Neural cell (in vitro differentiated cells): ENCODE results near the gene XYLT2. TPM values are rescaled to one million over a fixed set of nuclear protein-coding genes. Genes with fewer than 3 reads are reported as not detected.

Source experiments
- H2AFZ ChIP-seq: fragments of 200-600, 300-800 bp; sonication (generic), shearing (Covaris generic); 2 replicates; pipeline ENCODE4 v1.6.0; 2014; ENCODE audit warnings: low read depth, mild to moderate bottlenecking, antibody characterized with exemption, low read length, moderate library complexity
- H3F3A ChIP-seq: fragments of 200-600 bp; shearing (Covaris generic); 2 replicates; pipeline ENCODE4 v1.6.1; 2016; ENCODE audit warnings: mild to moderate bottlenecking, moderate library complexity, mixed read lengths, antibody characterized with exemption, low read length; ENCODE audit not compliant: insufficient read depth, poor library complexity, severe bottlenecking
- H3K27ac ChIP-seq: fragments of 200-600, 300-800 bp; sonication (generic), shearing (Covaris generic); 2 replicates; pipeline ENCODE4 v1.5.1; 2014; ENCODE audit warnings: mild to moderate bottlenecking, low read length, moderate library complexity
- H3K27me3 ChIP-seq: fragments of 300-800, 200-600 bp; sonication (generic), shearing (Covaris generic); 2 replicates; pipeline ENCODE4 v1.6.0; 2014; ENCODE audit warnings: mild to moderate bottlenecking, low read depth, low read length, moderate library complexity; ENCODE audit not compliant: insufficient read depth
- H3K36me3 ChIP-seq: fragments of 300-800, 200-600 bp; sonication (generic), shearing (Covaris generic); 2 replicates; pipeline ENCODE4 v1.5.1; 2014; ENCODE audit warnings: mild to moderate bottlenecking, antibody characterized with exemption, low read length, moderate library complexity; ENCODE audit not compliant: insufficient read depth
- H3K4me2 ChIP-seq: fragments of 300-800, 200-600 bp; sonication (generic), shearing (Covaris generic); 2 replicates; pipeline ENCODE4 v1.6.0; 2014; ENCODE audit warnings: mild to moderate bottlenecking, low read length
- H3K4me3 ChIP-seq: fragments of 300-800, 200-600 bp; sonication (generic), shearing (Covaris generic); 2 replicates; pipeline ENCODE4 v1.5.1; 2014; ENCODE audit warnings: mild to moderate bottlenecking, low read length, moderate library complexity
- H3K79me2 ChIP-seq: fragments of 200-600 bp; shearing (Covaris generic); replicated peaks from 2 replicates; pipeline ENCODE4 v1.6.0; 2014; ENCODE audit warnings: mild to moderate bottlenecking, low read length, moderate library complexity; ENCODE audit not compliant: insufficient read depth
- H3K9ac ChIP-seq: fragments of 300-800, 200-600 bp; sonication (generic), shearing (Covaris generic); 2 replicates; pipeline ENCODE4 v1.6.1; 2016; ENCODE audit warnings: mild to moderate bottlenecking, low read length, mixed read lengths
- H3K9me2 ChIP-seq: fragments of 200-600 bp; shearing (Covaris generic); 2 replicates; pipeline ENCODE4 v1.6.1; 2016; ENCODE audit warnings: mild to moderate bottlenecking, low read length, mixed read lengths; ENCODE audit not compliant: insufficient read depth
- H3K9me3 ChIP-seq: fragments of 200-600, 300-800 bp; sonication (generic), shearing (Covaris generic); 2 replicates; pipeline ENCODE4 v1.6.1; 2016; ENCODE audit warnings: mild to moderate bottlenecking, mixed run types, low read length, moderate library complexity, mixed read lengths
- H4K20me1 ChIP-seq: fragments of 200-600 bp; shearing (Covaris generic); 2 replicates; pipeline ENCODE4 v1.6.1; 2016; ENCODE audit warnings: mild to moderate bottlenecking, mixed run types; ENCODE audit not compliant: insufficient read depth
- EP300 ChIP-seq: fragments of 450-650 bp; conservative IDR thresholded peaks from 2 replicates; pipeline ENCODE4 v1.6.1; 2014; ENCODE audit warnings: antibody characterized with exemption, mild to moderate bottlenecking, moderate library complexity; ENCODE audit not compliant: poor library complexity, severe bottlenecking
- EZH2 ChIP-seq: fragments of 200-600, 300-800 bp; shearing (Covaris generic), sonication (generic); IDR thresholded peaks from 2 replicates; pipeline ENCODE4 v1.6.1; 2014; ENCODE audit warnings: antibody characterized with exemption, low read length, borderline replicate concordance, mild to moderate bottlenecking; ENCODE audit not compliant: insufficient read depth, poor library complexity, severe bottlenecking
- MXI1 ChIP-seq: fragments of 450-650 bp; conservative IDR thresholded peaks from 2 replicates; pipeline ENCODE4 v1.6.1; 2014; ENCODE audit warnings: antibody characterized with exemption, mild to moderate bottlenecking; ENCODE audit not compliant: poor library complexity, severe bottlenecking
- POLR2AphosphoS5 ChIP-seq: IDR thresholded peaks from 2 replicates; pipeline ENCODE4 v1.6.1; 2012
- RAD21 ChIP-seq: fragments of 450-650 bp; conservative IDR thresholded peaks from 2 replicates; pipeline ENCODE4 v1.6.1; 2014; ENCODE audit warnings: antibody characterized with exemption, mild to moderate bottlenecking, moderate library complexity
- SMC3 ChIP-seq: fragments of 450-650 bp; conservative IDR thresholded peaks from 2 replicates; pipeline ENCODE4 v1.6.1; 2014; ENCODE audit warnings: antibody characterized with exemption, mild to moderate bottlenecking, moderate library complexity; ENCODE audit not compliant: poor library complexity
- TAF1 ChIP-seq: IDR thresholded peaks from 2 replicates; pipeline ENCODE4 v1.6.1; 2012; ENCODE audit warnings: low read depth
- polyA plus RNA-seq: library from polyadenylated mRNA; depleted of rRNA; stranded (reverse); fragments of >200 nt; gene quantifications from 2 replicates; pipeline ENCODE4 v1.2.3, GENCODE V29; 2014
- TF ChIP-seq, protein P1 (sequence below): IDR thresholded peaks from 2 replicates; pipeline ENCODE4 v1.6.1; 2012; ENCODE audit warnings: borderline replicate concordance
- TF ChIP-seq, protein P2 (sequence below): fragments of 450-650 bp; IDR thresholded peaks from 2 replicates; pipeline ENCODE4 v1.5.1; 2014; ENCODE audit warnings: antibody characterized with exemption, mild to moderate bottlenecking, moderate library complexity; ENCODE audit not compliant: poor library complexity, severe bottlenecking

Gene XYLT2
- polyA plus RNA-seq, 1 donor from 2014 or later = 6.9 TPM

DNA sequence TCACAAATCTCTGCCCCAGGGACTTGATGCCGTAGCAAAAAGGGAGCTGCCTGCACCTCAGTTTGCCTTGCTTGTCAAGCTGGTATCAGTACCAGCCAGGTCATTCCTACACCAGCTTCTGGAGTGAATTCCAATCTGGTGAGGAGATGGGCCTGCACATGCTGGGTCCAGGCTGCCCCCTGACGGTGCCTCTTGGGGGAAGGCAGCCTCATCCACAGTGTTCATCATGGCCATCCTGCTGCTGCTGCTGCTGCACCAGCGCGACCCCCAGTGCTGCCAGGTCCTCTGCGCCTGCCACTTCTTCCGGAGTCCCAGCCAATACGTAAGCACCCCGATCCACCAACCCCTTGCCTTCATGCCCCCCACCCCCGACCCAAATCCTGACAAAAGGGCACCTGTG, 18.8 kb downstream of the XYLT2 start:
- H3K36me3 ChIP-seq = no peaks in the 10 kb centered on the region
- no peak overlapping the region for H3K27ac ChIP-seq
- no peaks in the 10 kb centered on the region for H3K79me2 ChIP-seq
- H3K9me3 ChIP-seq = no peaks in the 10 kb centered on the region
- no peaks in the 10 kb centered on the region for H3K9me2 ChIP-seq
- H3K4me2 ChIP-seq = no peak overlapping the region
- no peak overlapping the region for H3K4me3 ChIP-seq
- H3K27me3 ChIP-seq = no peaks in the 10 kb centered on the region
- H2AFZ ChIP-seq = no peak overlapping the region
- H4K20me1 ChIP-seq = no peaks in the 10 kb centered on the region
- H3K9ac ChIP-seq = no peak overlapping the region
- H3F3A ChIP-seq = no peaks in the 10 kb centered on the region
- TF ChIP-seq EP300 (no peak), TAF1 (no peak), RAD21 (no peak)
- TF ChIP-seq, protein P1, sequence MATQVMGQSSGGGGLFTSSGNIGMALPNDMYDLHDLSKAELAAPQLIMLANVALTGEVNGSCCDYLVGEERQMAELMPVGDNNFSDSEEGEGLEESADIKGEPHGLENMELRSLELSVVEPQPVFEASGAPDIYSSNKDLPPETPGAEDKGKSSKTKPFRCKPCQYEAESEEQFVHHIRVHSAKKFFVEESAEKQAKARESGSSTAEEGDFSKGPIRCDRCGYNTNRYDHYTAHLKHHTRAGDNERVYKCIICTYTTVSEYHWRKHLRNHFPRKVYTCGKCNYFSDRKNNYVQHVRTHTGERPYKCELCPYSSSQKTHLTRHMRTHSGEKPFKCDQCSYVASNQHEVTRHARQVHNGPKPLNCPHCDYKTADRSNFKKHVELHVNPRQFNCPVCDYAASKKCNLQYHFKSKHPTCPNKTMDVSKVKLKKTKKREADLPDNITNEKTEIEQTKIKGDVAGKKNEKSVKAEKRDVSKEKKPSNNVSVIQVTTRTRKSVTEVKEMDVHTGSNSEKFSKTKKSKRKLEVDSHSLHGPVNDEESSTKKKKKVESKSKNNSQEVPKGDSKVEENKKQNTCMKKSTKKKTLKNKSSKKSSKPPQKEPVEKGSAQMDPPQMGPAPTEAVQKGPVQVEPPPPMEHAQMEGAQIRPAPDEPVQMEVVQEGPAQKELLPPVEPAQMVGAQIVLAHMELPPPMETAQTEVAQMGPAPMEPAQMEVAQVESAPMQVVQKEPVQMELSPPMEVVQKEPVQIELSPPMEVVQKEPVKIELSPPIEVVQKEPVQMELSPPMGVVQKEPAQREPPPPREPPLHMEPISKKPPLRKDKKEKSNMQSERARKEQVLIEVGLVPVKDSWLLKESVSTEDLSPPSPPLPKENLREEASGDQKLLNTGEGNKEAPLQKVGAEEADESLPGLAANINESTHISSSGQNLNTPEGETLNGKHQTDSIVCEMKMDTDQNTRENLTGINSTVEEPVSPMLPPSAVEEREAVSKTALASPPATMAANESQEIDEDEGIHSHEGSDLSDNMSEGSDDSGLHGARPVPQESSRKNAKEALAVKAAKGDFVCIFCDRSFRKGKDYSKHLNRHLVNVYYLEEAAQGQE = no peak
- TF ChIP-seq, protein P2, sequence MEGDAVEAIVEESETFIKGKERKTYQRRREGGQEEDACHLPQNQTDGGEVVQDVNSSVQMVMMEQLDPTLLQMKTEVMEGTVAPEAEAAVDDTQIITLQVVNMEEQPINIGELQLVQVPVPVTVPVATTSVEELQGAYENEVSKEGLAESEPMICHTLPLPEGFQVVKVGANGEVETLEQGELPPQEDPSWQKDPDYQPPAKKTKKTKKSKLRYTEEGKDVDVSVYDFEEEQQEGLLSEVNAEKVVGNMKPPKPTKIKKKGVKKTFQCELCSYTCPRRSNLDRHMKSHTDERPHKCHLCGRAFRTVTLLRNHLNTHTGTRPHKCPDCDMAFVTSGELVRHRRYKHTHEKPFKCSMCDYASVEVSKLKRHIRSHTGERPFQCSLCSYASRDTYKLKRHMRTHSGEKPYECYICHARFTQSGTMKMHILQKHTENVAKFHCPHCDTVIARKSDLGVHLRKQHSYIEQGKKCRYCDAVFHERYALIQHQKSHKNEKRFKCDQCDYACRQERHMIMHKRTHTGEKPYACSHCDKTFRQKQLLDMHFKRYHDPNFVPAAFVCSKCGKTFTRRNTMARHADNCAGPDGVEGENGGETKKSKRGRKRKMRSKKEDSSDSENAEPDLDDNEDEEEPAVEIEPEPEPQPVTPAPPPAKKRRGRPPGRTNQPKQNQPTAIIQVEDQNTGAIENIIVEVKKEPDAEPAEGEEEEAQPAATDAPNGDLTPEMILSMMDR = no peak

DNA sequence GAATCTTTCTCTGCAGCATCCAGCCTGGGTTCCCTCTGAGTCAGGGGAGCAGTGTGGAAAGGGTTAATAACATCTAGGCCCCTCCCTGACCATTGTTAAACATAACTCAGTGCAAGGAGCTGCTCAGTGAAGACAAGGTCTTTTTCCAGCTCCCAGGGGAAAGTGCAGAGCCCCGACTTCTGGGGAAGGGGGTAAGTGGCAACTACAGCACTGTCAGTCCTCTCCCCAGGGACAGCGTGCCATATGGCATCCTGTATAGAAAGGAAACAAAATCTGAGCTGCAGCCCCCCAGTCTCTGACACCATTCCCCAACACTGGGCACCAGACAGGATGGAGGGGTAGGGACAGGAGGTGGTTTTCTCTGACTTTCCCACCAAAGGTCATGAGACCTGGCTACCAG, 19.2 kb downstream of the XYLT2 start:
- Histone ChIP-seq H3K4me3 (no peak overlapping the region), H3K27me3 (no peaks in the 10 kb centered on the region), H4K20me1 (no peaks in the 10 kb centered on the region), H3K4me2 (no peak overlapping the region), H3K9me2 (no peaks in the 10 kb centered on the region), H3K9ac (no peak overlapping the region), H3K27ac (no peak overlapping the region), H3K79me2 (no peaks in the 10 kb centered on the region), H3K36me3 (no peaks in the 10 kb centered on the region), H3K9me3 (no peaks in the 10 kb centered on the region), H2AFZ (no peak overlapping the region), H3F3A (no peaks in the 10 kb centered on the region)
- TF ChIP-seq EP300 (no peak), MXI1 (no peak), EZH2 (no peak), POLR2AphosphoS5 (no peak), TAF1 (no peak), RAD21 (no peak), SMC3 (no peak)
- TF ChIP-seq, protein P1 = no peak
- TF ChIP-seq, protein P2 = no peak
